NB4 (cell line): Measurements from ENCODE around the gene PRKCSH.
"Not testable (repeated sequence)": the region's sequence is repeated elsewhere in the genome, so short reads cannot be mapped to it uniquely, and the experiment has no call there.

Experiments
- CTCF ChIP-seq: IDR thresholded peaks from one replicate; pipeline ENCODE4 v1.5.1; 2012; ENCODE audit warnings: low read depth, low read length
- MAX ChIP-seq: IDR thresholded peaks from 2 replicates; pipeline ENCODE4 v1.6.1; 2011; ENCODE audit warnings: low read depth, low read length
- POLR2A ChIP-seq: IDR thresholded peaks from 2 replicates; pipeline ENCODE4 v1.6.1; 2011; ENCODE audit warnings: mild to moderate bottlenecking; ENCODE audit not compliant: insufficient read length; ENCODE audit errors: extremely low read depth

GRCh38 chr19:11458912-11459311, 23.5 kb downstream of the PRKCSH start:
- not testable (repeated sequence) for TF ChIP-seq CTCF, MAX, POLR2A
